ENCODE measurements around the gene CASKIN2. TPM values are rescaled to one million over a fixed set of nuclear protein-coding genes. Genes with fewer than 3 reads are reported as not detected.

Gene CASKIN2
- total and polyA plus RNA-seq, 7 donors, result 8.2 to 33.5 (median 26.3) TPM

DNA sequence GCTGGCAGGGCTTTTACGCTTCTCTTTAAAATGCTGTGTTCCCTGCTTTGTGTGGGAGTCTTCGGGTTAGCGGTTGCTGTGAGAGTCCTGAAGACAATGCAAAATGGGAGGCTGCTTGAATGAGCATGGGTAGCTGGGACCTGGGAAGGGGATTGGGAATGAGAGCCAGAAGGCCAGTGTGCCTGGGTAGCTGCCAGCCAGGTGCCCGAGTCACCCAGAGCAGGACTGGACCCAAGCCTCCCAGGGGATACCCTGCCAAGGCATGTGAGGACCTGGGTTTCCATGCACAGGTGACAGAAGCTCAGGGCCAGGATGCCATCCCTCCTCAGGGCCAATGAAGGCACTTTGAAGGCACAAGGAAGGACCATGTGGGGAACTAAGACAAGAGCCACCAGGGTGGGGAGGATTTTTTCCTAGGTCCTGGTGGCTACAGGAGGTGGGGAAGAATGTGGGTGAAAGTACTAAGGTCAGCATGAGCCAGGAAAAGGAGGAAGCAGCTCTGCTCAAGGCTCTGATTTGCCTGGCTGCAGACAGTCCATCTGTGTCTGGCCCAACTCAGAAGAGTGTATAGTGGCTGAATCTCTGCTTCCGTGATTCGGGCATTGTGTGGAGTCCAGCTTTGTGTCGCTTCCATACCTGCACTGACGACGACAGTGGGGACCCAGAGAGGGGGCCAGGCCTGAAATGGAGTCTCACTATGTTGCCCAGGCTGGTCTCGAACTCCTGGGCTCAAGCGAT, 38.4 kb downstream of the CASKIN2 start:
- H3K4me1 ChIP-seq, result peaks cover 85% of the 10 kb centered on the region
- TF ChIP-seq, protein P1, sequence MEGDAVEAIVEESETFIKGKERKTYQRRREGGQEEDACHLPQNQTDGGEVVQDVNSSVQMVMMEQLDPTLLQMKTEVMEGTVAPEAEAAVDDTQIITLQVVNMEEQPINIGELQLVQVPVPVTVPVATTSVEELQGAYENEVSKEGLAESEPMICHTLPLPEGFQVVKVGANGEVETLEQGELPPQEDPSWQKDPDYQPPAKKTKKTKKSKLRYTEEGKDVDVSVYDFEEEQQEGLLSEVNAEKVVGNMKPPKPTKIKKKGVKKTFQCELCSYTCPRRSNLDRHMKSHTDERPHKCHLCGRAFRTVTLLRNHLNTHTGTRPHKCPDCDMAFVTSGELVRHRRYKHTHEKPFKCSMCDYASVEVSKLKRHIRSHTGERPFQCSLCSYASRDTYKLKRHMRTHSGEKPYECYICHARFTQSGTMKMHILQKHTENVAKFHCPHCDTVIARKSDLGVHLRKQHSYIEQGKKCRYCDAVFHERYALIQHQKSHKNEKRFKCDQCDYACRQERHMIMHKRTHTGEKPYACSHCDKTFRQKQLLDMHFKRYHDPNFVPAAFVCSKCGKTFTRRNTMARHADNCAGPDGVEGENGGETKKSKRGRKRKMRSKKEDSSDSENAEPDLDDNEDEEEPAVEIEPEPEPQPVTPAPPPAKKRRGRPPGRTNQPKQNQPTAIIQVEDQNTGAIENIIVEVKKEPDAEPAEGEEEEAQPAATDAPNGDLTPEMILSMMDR (IDR thresholded peaks at IDR 0.05), result no peak
- H3K36me3 ChIP-seq (ENCODE audit: insufficient read depth in 1 of 2, low read depth in 1 of 2), result peaks cover 0 to 25% of the 10 kb centered on the region in 2 donors
- intact Hi-C loops (cut with DNase I), result no loop called here
- peak overlapping the region; percentile 85 for H3K27ac ChIP-seq
- peak in 1 of 2 donors; percentile 12 for DNase-seq
- no peak for ATAC-seq
- H3K4me3 ChIP-seq, result peak overlapping the region; percentile 43
- WGBS, 3 donors, result 55 to 65% (median 56%) methylated on average over 11 of the region's 11 CpGs
- no peaks in the 10 kb centered on the region for H3K27me3 ChIP-seq (ENCODE audit: insufficient read depth in 3 of 3, low read length in 2 of 3)
- H3K9me3 ChIP-seq, result no peaks in the 10 kb centered on the region

DNA sequence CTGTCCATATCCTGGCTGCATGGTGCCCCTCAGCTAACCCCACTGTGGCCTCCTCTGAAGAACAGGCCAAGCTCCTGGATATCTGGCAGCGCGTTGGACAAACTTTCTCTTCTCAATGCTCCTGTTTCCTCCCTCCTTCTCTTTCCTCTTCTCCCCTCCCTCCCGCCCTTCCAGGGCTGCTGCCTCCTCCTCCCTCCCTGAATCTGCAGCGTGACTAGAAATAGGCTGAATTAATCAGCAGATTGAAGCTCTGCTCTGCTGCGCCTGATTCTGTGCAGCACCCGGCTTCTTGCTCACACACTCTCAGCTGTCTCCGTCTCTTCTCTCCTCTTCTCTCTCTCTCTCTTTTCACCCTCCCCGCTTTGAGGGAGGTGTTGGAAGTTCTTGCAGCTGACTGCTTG, 39.1 kb downstream of the CASKIN2 start:
- ATAC-seq, result peak; percentile 57 to 84 (median 78)
- Histone ChIP-seq H3K4me3 (peak overlapping the region; percentile 43), H3K36me3 (ENCODE audit: insufficient read depth in 1 of 2, low read depth in 1 of 2) (peaks cover 0 to 28% of the 10 kb centered on the region in 2 donors), H3K27ac (peak overlapping the region; percentile 85), H3K4me1 (peaks cover 78% of the 10 kb centered on the region), H3K9me3 (no peaks in the 10 kb centered on the region), H3K27me3 (ENCODE audit: insufficient read depth in 3 of 3, low read length in 2 of 3) (no peaks in the 10 kb centered on the region)
- WGBS, 3 donors, result 10 to 31% (median 11%) methylated on average over 8 of the region's 8 CpGs
- no peak for DNase-seq
- intact Hi-C loops (cut with DNase I), result no loop called here
- TF ChIP-seq, protein P1 (IDR thresholded peaks at IDR 0.05), result no peak

DNA sequence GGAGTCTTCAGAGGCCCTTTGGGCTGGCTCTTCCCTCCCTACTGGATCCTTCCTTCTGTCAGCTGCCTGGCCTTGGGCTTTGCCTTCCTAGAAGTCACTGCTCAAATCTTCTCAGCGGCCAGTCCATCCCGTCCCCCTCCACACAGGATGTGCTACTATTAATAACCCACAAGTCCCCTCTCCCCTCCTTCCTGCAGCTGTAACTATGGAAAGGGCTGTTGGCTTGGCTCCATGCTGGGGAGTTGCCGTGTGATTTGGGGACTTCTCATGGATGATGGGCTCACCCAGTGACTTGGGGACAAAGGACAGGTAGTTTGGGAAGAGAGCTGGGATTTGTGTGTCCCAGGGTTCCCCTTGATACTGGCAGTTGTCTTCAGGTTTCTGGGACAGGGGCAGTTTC, 39.5 kb downstream of the CASKIN2 start:
- no peak for DNase-seq
- Histone ChIP-seq H3K4me1 (peaks cover 74% of the 10 kb centered on the region), H3K27ac (peak overlapping the region; percentile 85), H3K9me3 (no peaks in the 10 kb centered on the region), H3K36me3 (ENCODE audit: insufficient read depth in 1 of 2, low read depth in 1 of 2) (peaks cover 0 to 28% of the 10 kb centered on the region in 2 donors), H3K27me3 (ENCODE audit: insufficient read depth in 3 of 3, low read length in 2 of 3) (no peaks in the 10 kb centered on the region), H3K4me3 (peak overlapping the region; percentile 43)
- peak; percentile 55 to 67 (median 56) for ATAC-seq
- TF ChIP-seq, protein P1 (IDR thresholded peaks at IDR 0.05), result no peak
- intact Hi-C loops (cut with DNase I), result no loop called here
- WGBS, 3 donors, result 0 to 3% (median 2%) methylated on average over 3 of the region's 3 CpGs

DNA sequence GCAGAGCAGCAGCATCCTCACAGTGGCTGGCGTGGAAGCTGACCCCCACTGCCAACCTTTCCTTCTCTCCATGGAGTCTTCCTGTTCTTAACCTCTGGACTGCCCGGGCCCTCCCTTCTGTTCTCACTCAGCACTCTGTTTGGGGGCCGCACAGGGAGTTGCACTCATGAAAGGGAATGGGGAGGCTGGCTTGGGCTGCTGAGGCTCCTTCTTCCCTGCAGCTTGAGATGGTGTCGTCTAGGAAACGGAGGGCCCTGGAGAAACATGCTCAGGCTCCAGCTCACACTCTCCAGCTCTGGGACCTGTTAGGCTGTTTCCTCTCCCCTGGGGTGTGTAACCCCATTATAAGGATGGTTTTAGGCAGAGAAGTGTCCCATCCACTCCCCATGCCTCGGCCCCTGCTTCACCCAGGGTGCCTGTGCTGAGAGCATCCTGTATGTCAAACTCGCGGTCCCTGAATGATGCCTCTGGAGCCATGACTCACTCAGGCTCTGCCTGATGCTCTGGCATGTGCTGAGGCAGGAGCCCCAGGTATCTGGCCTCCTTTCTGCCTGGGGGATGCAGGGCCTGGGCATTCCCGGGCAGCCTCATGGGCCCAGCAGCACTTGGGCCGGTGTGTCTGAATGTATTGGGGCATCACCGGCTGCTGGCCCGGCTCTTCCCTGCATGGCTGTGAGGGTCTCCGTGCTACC, 40.0 kb downstream of the CASKIN2 start:
- Histone ChIP-seq H3K27me3 (ENCODE audit: insufficient read depth in 3 of 3, low read length in 2 of 3) (no peaks in the 10 kb centered on the region), H3K4me3 (peak overlapping the region; percentile 43), H3K9me3 (no peaks in the 10 kb centered on the region), H3K36me3 (ENCODE audit: insufficient read depth in 1 of 2, low read depth in 1 of 2) (peaks cover 0 to 28% of the 10 kb centered on the region in 2 donors), H3K4me1 (peaks cover 68% of the 10 kb centered on the region), H3K27ac (peak overlapping the region; percentile 85)
- DNase-seq (no peak), ATAC-seq (peak; percentile 16 to 34 (median 23))
- TF ChIP-seq, protein P1 (IDR thresholded peaks at IDR 0.05), result no peak
- 55 to 57% (median 57%) methylated on average over 13 of the region's 13 CpGs for WGBS, 3 donors
- intact Hi-C loops (cut with DNase I), result no loop called here
